ENCODE results near the gene NTF3. TPM values are rescaled to one million over a fixed set of nuclear protein-coding genes. Genes with fewer than 3 reads are reported as not detected.

The NTF3 gene
- total RNA-seq, 1 experiment from 2014 or later: not detected

DNA sequence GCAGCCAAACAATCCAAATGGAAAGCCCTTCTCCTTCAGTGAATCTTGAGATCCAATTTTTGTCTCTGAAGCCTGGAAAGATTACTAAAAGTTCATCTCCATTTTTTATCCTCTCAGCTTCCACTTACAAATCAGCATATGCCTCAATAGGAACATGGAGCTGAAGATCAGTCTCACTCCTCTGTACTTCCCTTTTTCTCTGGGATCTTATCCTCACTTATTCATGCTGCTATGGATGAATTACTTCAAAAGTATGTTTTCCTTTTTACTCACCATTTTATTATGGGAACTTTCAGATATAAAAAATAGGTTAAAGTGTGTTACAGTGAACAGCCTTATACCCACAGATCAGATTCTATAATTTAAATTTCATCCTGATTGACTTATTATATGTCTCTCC, 14.4 kb upstream of the NTF3 start:
- Histone ChIP-seq H3K9me3 (ENCODE audit: control insufficient read depth in 1 of 2, insufficient read depth in 1 of 2, low read depth in 1 of 2, low read length in 2 of 2) (no peaks in the 10 kb centered on the region), H3K27ac (ENCODE audit: low read depth, low read length) (no peak overlapping the region), H3K27me3 (ENCODE audit: insufficient read depth, low read length) (no peaks in the 10 kb centered on the region), H2AFZ (ENCODE audit: low read depth, low read length, poor library complexity, severe bottlenecking) (no peak overlapping the region), H4K20me1 (ENCODE audit: insufficient read depth) (no peaks in the 10 kb centered on the region), H3K9ac (ENCODE audit: low read length) (no peak overlapping the region), H3K79me2 (ENCODE audit: insufficient read depth, low read length) (no peaks in the 10 kb centered on the region), H3K36me3 (ENCODE audit: control insufficient read depth in 1 of 2, insufficient read depth in 2 of 2, low read length in 2 of 2) (no peaks in the 10 kb centered on the region), H3K9me2 (ENCODE audit: insufficient read depth) (no peaks in the 10 kb centered on the region), H3K4me2 (ENCODE audit: low read length) (no peak overlapping the region), H3K4me1 (ENCODE audit: control insufficient read depth in 1 of 2, insufficient read depth in 2 of 2, low read length in 2 of 2) (no peaks in the 10 kb centered on the region), H3K4me3 (replicated peaks in 1 of 2; ENCODE audit: low read depth in 1 of 2, low read length in 2 of 2) (no peak overlapping the region)
- intact Hi-C loops (cut with micrococcal nuclease): no loop called here
- DNase-seq (ENCODE audit: low read depth, low spot score) (no peak), ATAC-seq (no peak)
- no TSS peak for BruUV-seq (replicated peaks)
- RAD21 ChIA-PET (ENCODE audit: low non-redundant PET in 1 of 2, low total read pairs in 2 of 2, uncharacterized antibody in 2 of 2, unreplicated experiment in 2 of 2): no interaction called here
- POLR2A ChIA-PET: no interaction called here
- CTCF ChIA-PET: no interaction called here
- no peak for TF ChIP-seq EZH2 (IDR thresholded peaks at IDR 0.05)
- TF ChIP-seq, protein P1, sequence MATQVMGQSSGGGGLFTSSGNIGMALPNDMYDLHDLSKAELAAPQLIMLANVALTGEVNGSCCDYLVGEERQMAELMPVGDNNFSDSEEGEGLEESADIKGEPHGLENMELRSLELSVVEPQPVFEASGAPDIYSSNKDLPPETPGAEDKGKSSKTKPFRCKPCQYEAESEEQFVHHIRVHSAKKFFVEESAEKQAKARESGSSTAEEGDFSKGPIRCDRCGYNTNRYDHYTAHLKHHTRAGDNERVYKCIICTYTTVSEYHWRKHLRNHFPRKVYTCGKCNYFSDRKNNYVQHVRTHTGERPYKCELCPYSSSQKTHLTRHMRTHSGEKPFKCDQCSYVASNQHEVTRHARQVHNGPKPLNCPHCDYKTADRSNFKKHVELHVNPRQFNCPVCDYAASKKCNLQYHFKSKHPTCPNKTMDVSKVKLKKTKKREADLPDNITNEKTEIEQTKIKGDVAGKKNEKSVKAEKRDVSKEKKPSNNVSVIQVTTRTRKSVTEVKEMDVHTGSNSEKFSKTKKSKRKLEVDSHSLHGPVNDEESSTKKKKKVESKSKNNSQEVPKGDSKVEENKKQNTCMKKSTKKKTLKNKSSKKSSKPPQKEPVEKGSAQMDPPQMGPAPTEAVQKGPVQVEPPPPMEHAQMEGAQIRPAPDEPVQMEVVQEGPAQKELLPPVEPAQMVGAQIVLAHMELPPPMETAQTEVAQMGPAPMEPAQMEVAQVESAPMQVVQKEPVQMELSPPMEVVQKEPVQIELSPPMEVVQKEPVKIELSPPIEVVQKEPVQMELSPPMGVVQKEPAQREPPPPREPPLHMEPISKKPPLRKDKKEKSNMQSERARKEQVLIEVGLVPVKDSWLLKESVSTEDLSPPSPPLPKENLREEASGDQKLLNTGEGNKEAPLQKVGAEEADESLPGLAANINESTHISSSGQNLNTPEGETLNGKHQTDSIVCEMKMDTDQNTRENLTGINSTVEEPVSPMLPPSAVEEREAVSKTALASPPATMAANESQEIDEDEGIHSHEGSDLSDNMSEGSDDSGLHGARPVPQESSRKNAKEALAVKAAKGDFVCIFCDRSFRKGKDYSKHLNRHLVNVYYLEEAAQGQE (IDR thresholded peaks at IDR 0.05; ENCODE audit: low read depth): no peak
- TF ChIP-seq, protein P2, sequence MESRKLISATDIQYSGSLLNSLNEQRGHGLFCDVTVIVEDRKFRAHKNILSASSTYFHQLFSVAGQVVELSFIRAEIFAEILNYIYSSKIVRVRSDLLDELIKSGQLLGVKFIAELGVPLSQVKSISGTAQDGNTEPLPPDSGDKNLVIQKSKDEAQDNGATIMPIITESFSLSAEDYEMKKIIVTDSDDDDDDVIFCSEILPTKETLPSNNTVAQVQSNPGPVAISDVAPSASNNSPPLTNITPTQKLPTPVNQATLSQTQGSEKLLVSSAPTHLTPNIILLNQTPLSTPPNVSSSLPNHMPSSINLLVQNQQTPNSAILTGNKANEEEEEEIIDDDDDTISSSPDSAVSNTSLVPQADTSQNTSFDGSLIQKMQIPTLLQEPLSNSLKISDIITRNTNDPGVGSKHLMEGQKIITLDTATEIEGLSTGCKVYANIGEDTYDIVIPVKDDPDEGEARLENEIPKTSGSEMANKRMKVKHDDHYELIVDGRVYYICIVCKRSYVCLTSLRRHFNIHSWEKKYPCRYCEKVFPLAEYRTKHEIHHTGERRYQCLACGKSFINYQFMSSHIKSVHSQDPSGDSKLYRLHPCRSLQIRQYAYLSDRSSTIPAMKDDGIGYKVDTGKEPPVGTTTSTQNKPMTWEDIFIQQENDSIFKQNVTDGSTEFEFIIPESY (IDR thresholded peaks at IDR 0.05; ENCODE audit: extremely low read depth, insufficient replicate concordance, low read length): no peak
- TF ChIP-seq, protein P3, sequence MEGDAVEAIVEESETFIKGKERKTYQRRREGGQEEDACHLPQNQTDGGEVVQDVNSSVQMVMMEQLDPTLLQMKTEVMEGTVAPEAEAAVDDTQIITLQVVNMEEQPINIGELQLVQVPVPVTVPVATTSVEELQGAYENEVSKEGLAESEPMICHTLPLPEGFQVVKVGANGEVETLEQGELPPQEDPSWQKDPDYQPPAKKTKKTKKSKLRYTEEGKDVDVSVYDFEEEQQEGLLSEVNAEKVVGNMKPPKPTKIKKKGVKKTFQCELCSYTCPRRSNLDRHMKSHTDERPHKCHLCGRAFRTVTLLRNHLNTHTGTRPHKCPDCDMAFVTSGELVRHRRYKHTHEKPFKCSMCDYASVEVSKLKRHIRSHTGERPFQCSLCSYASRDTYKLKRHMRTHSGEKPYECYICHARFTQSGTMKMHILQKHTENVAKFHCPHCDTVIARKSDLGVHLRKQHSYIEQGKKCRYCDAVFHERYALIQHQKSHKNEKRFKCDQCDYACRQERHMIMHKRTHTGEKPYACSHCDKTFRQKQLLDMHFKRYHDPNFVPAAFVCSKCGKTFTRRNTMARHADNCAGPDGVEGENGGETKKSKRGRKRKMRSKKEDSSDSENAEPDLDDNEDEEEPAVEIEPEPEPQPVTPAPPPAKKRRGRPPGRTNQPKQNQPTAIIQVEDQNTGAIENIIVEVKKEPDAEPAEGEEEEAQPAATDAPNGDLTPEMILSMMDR (IDR thresholded peaks at IDR 0.05 in 2 of 3, conservative IDR thresholded peaks at IDR 0.05 in 1 of 3; ENCODE audit: borderline replicate concordance in 1 of 3, insufficient read depth in 1 of 3, low read depth in 2 of 3, low read length in 2 of 3): no peak
- TF ChIP-seq TCF7L2 (IDR thresholded peaks at IDR 0.05; ENCODE audit: borderline replicate concordance, extremely low read depth, insufficient read depth, insufficient read length): no peak
- TF ChIP-seq CEBPB (IDR thresholded peaks at IDR 0.05; ENCODE audit: low read depth): no peak
- TF ChIP-seq, protein P4, sequence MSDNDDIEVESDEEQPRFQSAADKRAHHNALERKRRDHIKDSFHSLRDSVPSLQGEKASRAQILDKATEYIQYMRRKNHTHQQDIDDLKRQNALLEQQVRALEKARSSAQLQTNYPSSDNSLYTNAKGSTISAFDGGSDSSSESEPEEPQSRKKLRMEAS (IDR thresholded peaks at IDR 0.05): no peak
- TF ChIP-seq POLR2A (IDR thresholded peaks at IDR 0.05; ENCODE audit: borderline replicate concordance, extremely low read depth, insufficient read depth, insufficient read length): no peak
- no peak for TF ChIP-seq EGR1 (IDR thresholded peaks at IDR 0.05; ENCODE audit: low read depth)
- no peak for TF ChIP-seq ELF1 (IDR thresholded peaks at IDR 0.05; ENCODE audit: borderline replicate concordance, low read depth)
- TF ChIP-seq POLR2AphosphoS5 (IDR thresholded peaks at IDR 0.05; ENCODE audit: low read depth, low read length): no peak
